ENCODE measurements around the gene PAIP2B. TPM values are rescaled to one million over a fixed set of nuclear protein-coding genes. Genes with fewer than 3 reads are reported as not detected.

Gene PAIP2B
- total RNA-seq, 1 donor from 2014 or later = 1.4 TPM

- no peak overlapping the region for H3K4me3 ChIP-seq (ENCODE audit: low read depth, low read length)
- no peak for DNase-seq (ENCODE audit: low read depth)
- no peak for TF ChIP-seq CTCF (conservative IDR thresholded peaks at IDR 0.05; ENCODE audit: low read depth, low read length)
Measured at GRCh38 chr2:71174207-71174606, 52.7 kb downstream of the PAIP2B start.

GRCh38 chr2:71173096-71173495 is 53.8 kb downstream of the PAIP2B start:
- no peak overlapping the region for H3K4me3 ChIP-seq (ENCODE audit: low read depth, low read length)
- no peak for DNase-seq (ENCODE audit: low read depth)
- no peak for TF ChIP-seq CTCF (conservative IDR thresholded peaks at IDR 0.05; ENCODE audit: low read depth, low read length)

GRCh38 chr2:71166812-71167211 is 60.1 kb downstream of the PAIP2B start:
- H3K4me3 ChIP-seq (ENCODE audit: low read depth, low read length) = no peak overlapping the region
- no peak for DNase-seq (ENCODE audit: low read depth)
- no peak for TF ChIP-seq CTCF (conservative IDR thresholded peaks at IDR 0.05; ENCODE audit: low read depth, low read length)

GRCh38 chr2:71157124-71157793 is 69.6 kb downstream of the PAIP2B start:
- DNase-seq (ENCODE audit: low read depth) = no peak
- H3K4me3 ChIP-seq (ENCODE audit: low read depth, low read length) = no peak overlapping the region
- TF ChIP-seq CTCF (conservative IDR thresholded peaks at IDR 0.05; ENCODE audit: low read depth, low read length) = peak; percentile 72

- no peak for DNase-seq (ENCODE audit: low read depth)
- H3K4me3 ChIP-seq (ENCODE audit: low read depth, low read length) = no peak overlapping the region
Measured at GRCh38 chr2:71156573-71156972, 70.3 kb downstream of the PAIP2B start.

GRCh38 chr2:71155846-71156245 is 71.1 kb downstream of the PAIP2B start:
- TF ChIP-seq CTCF (conservative IDR thresholded peaks at IDR 0.05; ENCODE audit: low read depth, low read length) = no peak
- no peak for DNase-seq (ENCODE audit: low read depth)
- no peak overlapping the region for H3K4me3 ChIP-seq (ENCODE audit: low read depth, low read length)

More at GRCh38 chr2:71156573-71156972, 70.3 kb downstream of the PAIP2B start:
- TF ChIP-seq CTCF (conservative IDR thresholded peaks at IDR 0.05; ENCODE audit: low read depth, low read length) = no peak

GRCh38 chr2:71154798-71155197 is 72.1 kb downstream of the PAIP2B start:
- DNase-seq (ENCODE audit: low read depth) = no peak
- H3K4me3 ChIP-seq (ENCODE audit: low read depth, low read length) = no peak overlapping the region
- peak; percentile 30 for TF ChIP-seq CTCF (conservative IDR thresholded peaks at IDR 0.05; ENCODE audit: low read depth, low read length)

All from epithelial cell of proximal tubule (primary cell).